B cell (primary cell): ENCODE measurements around the gene NAV2.

Source experiments
- CTCF ChIP-seq: fragments of 200-600 bp; IDR thresholded peaks from one replicate; pipeline ENCODE4 v1.8.0; 2022; ENCODE audit warnings: antibody characterized with exemption, mild to moderate bottlenecking
- EZH2 ChIP-seq: IDR thresholded peaks from 2 replicates; pipeline ENCODE4 v1.6.1; 2012; ENCODE audit warnings: borderline replicate concordance, low read depth, mild to moderate bottlenecking, moderate library complexity, low read length; ENCODE audit not compliant: insufficient read depth, poor library complexity, severe bottlenecking

- no peak for TF ChIP-seq CTCF
- no peak for TF ChIP-seq EZH2
These were observed 355.0 kb downstream of the NAV2 start for GRCh38 chr11:20067665-20068064.
